Endothelial cell of umbilical vein (primary cell): ENCODE results near the gene AFDN. TPM values are rescaled to one million over a fixed set of nuclear protein-coding genes. Genes with fewer than 3 reads are reported as not detected.

Experiments used
- BruUV-seq: library from RNA; stranded (reverse); fragments of 400-500 nt; replicated peaks from 2 replicates; lab custom pipeline; 2021; lab: Mats Ljungman, UMichigan
- CTCF ChIA-PET: fragments of 300-600, 350-600 bp; sonication (Branson Sonifier 250); formaldehyde crosslinking; loops from one replicate; lab custom pipeline; 2021; ENCODE audit warnings: antibody characterized with exemption, inconsistent platforms; lab: Charles Lee
- POLR2A ChIA-PET: fragments of 300-600, 350-600 bp; sonication (Branson Sonifier 250); formaldehyde crosslinking; loops from one replicate; lab custom pipeline; 2021; ENCODE audit warnings: antibody characterized with exemption, inconsistent platforms; lab: Charles Lee
- DNase-seq: peaks from one replicate; pipeline ENCODE4 v3.0.0-alpha.2; 2011; ENCODE audit warnings: low read depth, low spot score
- FAIRE-seq: peaks from 2 replicates; lab custom pipeline; 2011; peaks lifted over from hg19 to GRCh38; lab: Jason Lieb, UNC
- H2AFZ ChIP-seq: 2 replicates; pipeline ENCODE4 v1.6.0; 2012; ENCODE audit warnings: low read depth, low read length, control low read depth, inconsistent platforms
- H3K27ac ChIP-seq: 2 replicates; pipeline ENCODE4 v1.5.1; 2011; ENCODE audit warnings: low read depth, mild to moderate bottlenecking, control low read depth, low read length, moderate library complexity; ENCODE audit not compliant: insufficient read depth
- H3K27me3 ChIP-seq, 2 experiments: 2 replicates each; pipeline versions ENCODE4 v1.6.0 to v1.6.1; 2011; ENCODE audit warnings: low read length in 2 of 2, mixed read lengths in 1 of 2; ENCODE audit not compliant: control insufficient read depth in 2 of 2, insufficient read depth in 2 of 2
- H3K36me3 ChIP-seq, 2 experiments: 2 replicates in 1 of 2; 3 replicates in 1 of 2; pipeline ENCODE4 v1.5.1; 2011; ENCODE audit warnings: low read length in 2 of 2, mild to moderate bottlenecking in 1 of 2, moderate library complexity in 1 of 2; ENCODE audit not compliant: control insufficient read depth in 2 of 2, insufficient read depth in 2 of 2; ENCODE audit errors: extremely low read depth in 1 of 2
- H3K4me1 ChIP-seq: 3 replicates; pipeline ENCODE4 v1.5.1; 2011; ENCODE audit warnings: mild to moderate bottlenecking, low read length; ENCODE audit not compliant: control insufficient read depth, insufficient read depth; ENCODE audit errors: extremely low read depth
- H3K4me2 ChIP-seq: 2 replicates; pipeline ENCODE4 v1.6.1; 2011; ENCODE audit warnings: low read length, control low read depth, mixed read lengths; ENCODE audit not compliant: insufficient read depth
- H3K4me3 ChIP-seq, 3 experiments: fragments of 200-600 bp in 1 of 3; sonication (generic), shearing (Covaris generic) in 1 of 3; replicated peaks in 1 of 3; 2 replicates each; pipeline ENCODE4 v1.5.1; 2011 to 2016; ENCODE audit warnings: control low read depth in 3 of 3, low read length in 3 of 3, mild to moderate bottlenecking in 2 of 3, inconsistent platforms in 1 of 3, low read depth in 1 of 3, moderate library complexity in 1 of 3; ENCODE audit not compliant: insufficient read depth in 1 of 3
- H3K79me2 ChIP-seq: 2 replicates; pipeline ENCODE4 v1.6.0; 2012; ENCODE audit warnings: low read length, inconsistent platforms; ENCODE audit not compliant: control insufficient read depth, insufficient read depth
- H3K9ac ChIP-seq: replicated peaks from 2 replicates; pipeline ENCODE3; 2011; ENCODE audit warnings: low read length, control low read depth; ENCODE audit not compliant: insufficient read depth; ENCODE audit errors: extremely low read depth
- H3K9me1 ChIP-seq: replicated peaks from 3 replicates; pipeline ENCODE4 v1.6.0; 2011; ENCODE audit warnings: mild to moderate bottlenecking, low read length; ENCODE audit not compliant: control insufficient read depth, insufficient read depth; ENCODE audit errors: extremely low read depth
- H3K9me3 ChIP-seq: replicated peaks from 2 replicates; pipeline ENCODE4 v1.5.1; 2012; ENCODE audit warnings: low read length, inconsistent platforms; ENCODE audit not compliant: control insufficient read depth, insufficient read depth
- H4K20me1 ChIP-seq: replicated peaks from 2 replicates; pipeline ENCODE3; 2011; ENCODE audit warnings: mild to moderate bottlenecking, low read length; ENCODE audit not compliant: control insufficient read depth, insufficient read depth; ENCODE audit errors: extremely low read depth
- EZH2 ChIP-seq: IDR thresholded peaks from 2 replicates; pipeline ENCODE4 v1.6.1; 2012; ENCODE audit warnings: borderline replicate concordance, low read depth, mild to moderate bottlenecking, moderate library complexity, low read length, inconsistent platforms; ENCODE audit not compliant: severe bottlenecking
- FOS ChIP-seq: IDR thresholded peaks from 2 replicates; pipeline ENCODE4 v1.6.1; 2011; ENCODE audit warnings: mild to moderate bottlenecking, low read length, moderate library complexity, borderline replicate concordance; ENCODE audit not compliant: insufficient read depth
- GATA2 ChIP-seq: IDR thresholded peaks from 2 replicates; pipeline ENCODE4 v1.7.0; 2011; ENCODE audit warnings: low read depth, mild to moderate bottlenecking, moderate library complexity, mixed read lengths, low read length; ENCODE audit not compliant: insufficient read length, insufficient read depth
- JUN ChIP-seq: IDR thresholded peaks from 2 replicates; pipeline ENCODE4 v1.6.1; 2011; ENCODE audit warnings: borderline replicate concordance, low read depth; ENCODE audit not compliant: insufficient read length, insufficient read depth
- MYC ChIP-seq: IDR thresholded peaks from one replicate; pipeline ENCODE4 v1.6.1; 2011; ENCODE audit warnings: mild to moderate bottlenecking, low read depth, low read length
- POLR2A ChIP-seq: IDR thresholded peaks from 2 replicates; pipeline ENCODE4 v1.6.1; 2012; ENCODE audit warnings: low read depth, mild to moderate bottlenecking, control low read depth, low read length
- POLR2AphosphoS5 ChIP-seq: IDR thresholded peaks from 2 replicates; pipeline ENCODE4 v1.6.1; 2012; ENCODE audit warnings: low read depth, mild to moderate bottlenecking, control low read depth, low read length, moderate library complexity; ENCODE audit not compliant: insufficient read depth
- dilution Hi-C: fragments of 300-500 bp; cut with MboI; formaldehyde crosslinking; loops from one replicate; pipeline ENCODE4 v1.15.0; 2019; ENCODE audit warnings: low sequenced_read_pairs; ENCODE audit not compliant: extremely low pct_ligation_motif_present
- intact Hi-C: fragments of 100-400 bp; cut with micrococcal nuclease; formaldehyde crosslinking; loops from one replicate; pipeline ENCODE4 v1.10.0; 2022
- polyA plus RNA-seq, 4 experiments: library from polyadenylated mRNA; depleted of rRNA in 3 of 4; stranded (reverse) in 3 of 4; unstranded in 1 of 4; fragments of >200 nt; gene quantifications; 2 replicates each; pipeline versions ENCODE4 v1.2.1 to v1.2.3, GENCODE V29; 2011 to 2012; ENCODE audit warnings: missing spikeins in 1 of 4
- total RNA-seq: library from RNA; stranded (reverse); gene quantifications from 2 replicates; pipeline ENCODE4 v1.2.3, GENCODE V29; 2021
- TF ChIP-seq, protein P1 (sequence below), 2 donors: IDR thresholded peaks; 1 replicate in 1 of 2; 2 replicates in 1 of 2; pipeline ENCODE4 v1.5.1; 2011; ENCODE audit warnings: low read length in 2 of 2, mild to moderate bottlenecking in 2 of 2, moderate library complexity in 2 of 2, control low read depth in 1 of 2, inconsistent platforms in 1 of 2, low read depth in 1 of 2; ENCODE audit not compliant: insufficient read depth in 1 of 2; ENCODE audit errors: extremely low read depth in 1 of 2
- TF ChIP-seq, protein P2 (sequence below): IDR thresholded peaks from 2 replicates; pipeline ENCODE4 v1.6.1; 2011; ENCODE audit not compliant: insufficient read depth, insufficient read length

The AFDN gene
- total and polyA plus RNA-seq, 2 donors (not counting 3 experiments of a cell fraction or from before 2014, with no cell fraction given): 31.0 to 134 TPM

DNA sequence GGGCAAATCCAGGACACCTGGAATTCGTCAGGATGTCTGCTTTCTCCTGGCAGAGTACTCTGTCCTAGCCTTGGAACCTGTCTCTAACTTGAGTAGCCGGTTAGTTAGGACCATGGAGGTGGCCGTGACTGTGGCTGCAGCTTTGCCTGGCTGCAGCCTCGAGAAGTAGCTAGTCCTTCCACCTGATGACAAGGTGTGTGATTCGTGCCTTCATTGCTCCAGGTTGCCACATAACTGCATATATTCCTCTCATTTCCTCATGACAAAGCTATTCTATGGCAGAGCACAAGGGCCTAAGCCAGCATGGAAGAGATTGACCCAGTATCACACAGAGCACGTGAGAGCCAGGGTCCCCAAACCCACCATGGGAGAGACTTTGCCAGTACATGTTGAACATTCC lies 130.9 kb downstream of the AFDN start:
- CTCF ChIA-PET: no interaction called here
- FAIRE-seq: no peak

More for the DNA sequence above, 130.9 kb downstream of the AFDN start:
- intact Hi-C loops (no loop called here), dilution Hi-C loops (no loop called here)
- H3K9me3 ChIP-seq: no peaks in the 10 kb centered on the region
- no peak overlapping the region for H3K9ac ChIP-seq
- H3K27ac ChIP-seq: no peak overlapping the region
- H3K4me2 ChIP-seq: no peak overlapping the region
- TF ChIP-seq POLR2A: no peak
- no peak for TF ChIP-seq GATA2
- TF ChIP-seq FOS: no peak
- TF ChIP-seq, protein P1, sequence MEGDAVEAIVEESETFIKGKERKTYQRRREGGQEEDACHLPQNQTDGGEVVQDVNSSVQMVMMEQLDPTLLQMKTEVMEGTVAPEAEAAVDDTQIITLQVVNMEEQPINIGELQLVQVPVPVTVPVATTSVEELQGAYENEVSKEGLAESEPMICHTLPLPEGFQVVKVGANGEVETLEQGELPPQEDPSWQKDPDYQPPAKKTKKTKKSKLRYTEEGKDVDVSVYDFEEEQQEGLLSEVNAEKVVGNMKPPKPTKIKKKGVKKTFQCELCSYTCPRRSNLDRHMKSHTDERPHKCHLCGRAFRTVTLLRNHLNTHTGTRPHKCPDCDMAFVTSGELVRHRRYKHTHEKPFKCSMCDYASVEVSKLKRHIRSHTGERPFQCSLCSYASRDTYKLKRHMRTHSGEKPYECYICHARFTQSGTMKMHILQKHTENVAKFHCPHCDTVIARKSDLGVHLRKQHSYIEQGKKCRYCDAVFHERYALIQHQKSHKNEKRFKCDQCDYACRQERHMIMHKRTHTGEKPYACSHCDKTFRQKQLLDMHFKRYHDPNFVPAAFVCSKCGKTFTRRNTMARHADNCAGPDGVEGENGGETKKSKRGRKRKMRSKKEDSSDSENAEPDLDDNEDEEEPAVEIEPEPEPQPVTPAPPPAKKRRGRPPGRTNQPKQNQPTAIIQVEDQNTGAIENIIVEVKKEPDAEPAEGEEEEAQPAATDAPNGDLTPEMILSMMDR (IDR thresholded peaks at IDR 0.05; ENCODE audit: extremely low read depth in 1 of 2, insufficient read depth in 1 of 2, low read depth in 1 of 2, low read length in 2 of 2): no peak
- TF ChIP-seq, protein P2, sequence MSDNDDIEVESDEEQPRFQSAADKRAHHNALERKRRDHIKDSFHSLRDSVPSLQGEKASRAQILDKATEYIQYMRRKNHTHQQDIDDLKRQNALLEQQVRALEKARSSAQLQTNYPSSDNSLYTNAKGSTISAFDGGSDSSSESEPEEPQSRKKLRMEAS: no peak
- no peak for TF ChIP-seq JUN
- TF ChIP-seq POLR2AphosphoS5: no peak
- no peak for TF ChIP-seq MYC
- no peak for TF ChIP-seq EZH2
- BruUV-seq: no TSS peak
- no peak overlapping the region for H3K4me3 ChIP-seq
- H3K79me2 ChIP-seq: no peaks in the 10 kb centered on the region
- H3K36me3 ChIP-seq: peaks cover 7% of the 10 kb centered on the region in 2 experiments
- no peaks in the 10 kb centered on the region for H3K9me1 ChIP-seq
- no peaks in the 10 kb centered on the region for H4K20me1 ChIP-seq
- H2AFZ ChIP-seq: no peak overlapping the region
- POLR2A ChIA-PET: no interaction called here
- H3K27me3 ChIP-seq: no peaks in the 10 kb centered on the region
- no peaks in the 10 kb centered on the region for H3K4me1 ChIP-seq
- DNase-seq: no peak
